Activated CD4-positive, alpha-beta T cell treated with anti-CD3 and anti-CD28 coated beads for 1 hour (primary cell): ENCODE results near the gene LSM3.
A peak's percentile ranks its signal among the peaks of the same experiment; 100 is the strongest.

Source experiments
- DNase-seq: peaks from one replicate; pipeline ENCODE4 v3.0.0-alpha.2; 2020

LSM3 gene

DNA sequence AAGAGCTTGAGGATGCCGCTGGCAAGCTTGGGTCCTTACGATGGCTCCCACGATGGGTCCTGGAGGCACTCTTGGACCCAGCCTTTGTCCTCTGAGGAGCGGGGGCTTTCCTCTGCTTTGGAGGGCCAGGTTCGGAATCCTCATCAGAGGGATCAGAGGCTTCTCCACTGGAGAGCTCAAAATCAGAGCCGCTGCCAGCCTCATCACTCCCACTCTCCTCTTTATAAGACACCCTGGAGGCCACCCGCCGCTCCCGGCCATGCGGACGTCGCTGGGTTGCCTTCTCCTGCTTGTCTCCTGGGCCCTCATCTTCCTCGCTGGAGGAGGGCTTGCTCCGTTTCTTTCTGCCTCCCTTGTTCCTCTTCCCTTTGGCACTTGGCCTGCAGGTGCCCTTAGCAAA lies 20.2 kb upstream of the LSM3 start:
- DNase-seq: no peak

GRCh38 chr3:14159426-14159825 lies 19.2 kb upstream of the LSM3 start:
- no peak for DNase-seq

DNA sequence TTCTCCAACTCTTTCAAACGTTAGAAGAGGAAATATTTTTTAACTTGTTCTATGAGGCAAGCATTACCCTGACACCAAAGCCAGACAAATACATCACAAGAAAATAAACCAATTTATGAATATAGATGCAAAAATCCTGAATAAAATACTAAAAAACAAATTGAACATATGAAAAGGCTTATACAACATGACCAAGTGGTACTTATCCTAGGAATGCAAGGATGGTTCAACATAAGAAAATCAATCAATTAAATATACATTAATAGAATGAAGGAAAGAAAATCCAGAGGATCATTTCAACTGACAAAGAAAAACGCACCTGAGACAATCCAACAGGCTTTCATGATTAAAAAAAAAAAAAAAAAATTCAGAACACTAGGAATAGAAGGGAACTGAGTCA lies 17.3 kb upstream of the LSM3 start:
- DNase-seq: no peak

- no peak for DNase-seq
These were observed 16.4 kb upstream of the LSM3 start for GRCh38 chr3:14162178-14162577.

- DNase-seq: no peak
These were observed 11.6 kb upstream of the LSM3 start for GRCh38 chr3:14166877-14167603.

DNA sequence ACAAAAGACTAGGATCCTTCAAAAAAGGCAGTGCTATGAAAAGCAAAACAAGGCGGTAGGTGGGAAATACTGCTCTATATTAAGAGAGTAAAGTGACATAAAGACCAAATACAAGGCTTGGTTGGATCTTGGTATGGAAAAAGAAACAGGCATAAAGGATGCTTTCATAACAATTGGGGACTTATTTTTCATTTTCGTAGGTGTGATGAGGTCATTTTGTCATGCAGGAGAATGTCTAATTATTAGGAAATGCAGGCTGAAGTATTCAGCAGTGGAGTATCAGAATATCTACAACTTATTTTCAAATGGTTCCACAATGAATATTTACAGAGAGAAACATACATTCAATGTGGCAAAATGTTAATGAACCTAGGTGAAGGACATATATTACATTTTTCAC lies 9.2 kb upstream of the LSM3 start:
- no peak for DNase-seq

DNA sequence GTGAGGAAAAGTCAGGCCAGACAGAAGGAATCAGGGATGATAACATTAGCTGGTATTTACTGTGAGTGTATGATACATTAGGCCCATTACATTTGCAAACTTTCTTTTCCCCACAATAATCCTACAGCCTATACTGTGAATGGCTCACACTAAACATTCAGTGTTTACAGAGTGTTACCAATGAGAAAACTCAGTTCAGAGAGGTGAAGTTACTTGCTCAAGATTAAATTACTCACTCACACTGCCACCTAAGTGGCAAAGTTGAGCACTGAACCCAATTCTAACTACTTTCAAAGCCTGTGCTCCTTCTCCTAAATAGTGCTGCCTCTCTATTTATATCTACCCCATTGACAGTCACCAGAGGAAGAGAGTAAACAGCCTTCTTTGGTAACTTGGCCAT lies 8.7 kb upstream of the LSM3 start:
- DNase-seq: no peak

DNA sequence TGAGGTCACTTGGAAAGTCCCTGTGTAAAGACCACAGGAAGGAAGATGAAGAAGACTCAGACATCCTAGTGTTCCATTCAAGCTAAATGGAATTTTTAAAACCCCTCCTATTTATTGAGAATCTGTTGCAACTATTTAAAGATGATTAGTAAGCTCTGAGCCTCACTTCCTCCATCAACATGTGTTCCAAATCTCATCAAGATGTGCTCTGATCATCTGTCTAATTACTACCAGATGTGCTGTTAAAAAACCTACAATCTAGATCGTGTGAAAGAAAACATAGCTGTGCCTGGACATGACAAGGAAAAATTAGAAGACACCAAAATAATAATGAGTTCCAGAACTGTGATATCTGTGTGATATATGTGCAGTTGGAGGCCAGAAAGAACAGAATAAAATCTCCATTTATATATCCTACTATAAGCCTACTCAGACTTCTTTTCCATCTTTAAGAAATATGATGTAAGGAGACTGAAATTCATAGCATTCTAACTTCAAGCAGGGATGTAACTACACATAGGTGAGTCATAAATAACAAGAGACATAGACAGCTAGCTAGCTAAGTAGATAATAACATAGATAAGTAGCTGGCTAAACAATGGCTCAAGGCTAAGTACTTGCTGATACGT lies 8.0 kb upstream of the LSM3 start:
- DNase-seq: no peak

- no peak for DNase-seq
These were observed 6.1 kb upstream of the LSM3 start for GRCh38 chr3:14172496-14172895.

DNA sequence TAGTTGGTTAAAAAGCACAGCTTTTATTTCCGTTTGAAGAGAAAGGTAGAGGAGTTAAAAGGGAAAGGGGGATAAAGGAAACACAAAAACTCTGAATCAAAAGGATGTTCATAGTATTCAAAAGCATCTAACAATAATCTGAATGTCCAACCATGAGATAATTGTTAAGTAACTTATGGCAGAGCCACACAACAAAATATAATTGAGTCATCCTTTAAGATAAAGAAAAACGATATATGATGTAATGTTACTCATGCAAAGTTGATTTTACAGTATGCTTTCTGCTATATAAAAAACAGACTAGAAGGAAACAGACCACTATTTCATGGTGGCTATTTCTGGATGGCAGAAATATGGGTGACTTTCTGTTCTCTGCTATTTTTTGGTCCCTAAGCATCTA lies 4.1 kb upstream of the LSM3 start:
- no peak for DNase-seq

GRCh38 chr3:14175383-14176037 lies 3.1 kb upstream of the LSM3 start:
- DNase-seq: peak; percentile 29

GRCh38 chr3:14177580-14178246 lies 904 bp upstream of the LSM3 start:
- no peak for DNase-seq

DNA sequence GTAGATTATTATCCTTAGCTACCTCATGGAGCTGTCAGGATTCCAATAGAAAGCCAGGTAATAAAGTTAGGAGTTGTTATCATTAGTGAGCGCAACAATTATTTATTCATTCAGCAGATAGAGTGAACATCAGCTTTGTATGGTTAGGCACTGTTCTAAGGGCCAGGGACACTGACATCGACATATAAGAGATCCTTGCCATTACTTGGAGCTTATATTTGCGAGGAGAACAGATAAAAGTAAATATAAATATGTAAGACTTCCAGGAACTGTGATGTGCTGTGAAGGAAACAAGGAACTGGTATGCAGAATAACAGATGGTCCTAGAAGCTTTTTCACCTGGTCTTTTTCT lies 473 bp downstream of the LSM3 start:
- no peak for DNase-seq

GRCh38 chr3:14179795-14180194 lies 1.2 kb downstream of the LSM3 start:
- no peak for DNase-seq

GRCh38 chr3:14181253-14181652 lies 2.6 kb downstream of the LSM3 start:
- no peak for DNase-seq

DNA sequence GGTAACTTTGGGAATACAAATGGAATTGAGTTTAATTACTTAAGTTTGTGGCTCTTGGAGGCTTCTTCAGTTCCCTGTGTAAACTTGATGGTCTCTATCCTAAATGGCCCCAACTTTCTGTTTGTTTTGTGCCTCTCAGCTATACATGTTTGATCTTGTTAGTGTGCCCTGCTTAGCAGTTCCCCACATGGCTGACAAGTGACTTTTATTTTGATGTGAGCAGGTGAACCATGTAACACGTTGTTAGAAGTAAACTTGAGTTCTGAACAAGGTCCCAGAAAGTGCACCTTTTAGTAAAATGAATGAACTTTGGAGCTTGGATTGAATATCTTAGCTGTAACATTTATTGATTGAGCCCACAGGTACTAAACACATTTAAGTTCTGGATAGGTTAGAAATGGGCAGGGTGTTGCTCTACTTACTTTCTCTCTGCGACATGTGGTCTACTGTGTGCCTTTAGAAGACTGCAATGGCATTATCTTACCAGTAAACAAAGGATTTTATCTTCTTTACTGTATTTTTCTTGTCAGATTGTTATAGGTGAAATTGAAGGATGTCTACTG lies 4.5 kb downstream of the LSM3 start:
- no peak for DNase-seq

DNA sequence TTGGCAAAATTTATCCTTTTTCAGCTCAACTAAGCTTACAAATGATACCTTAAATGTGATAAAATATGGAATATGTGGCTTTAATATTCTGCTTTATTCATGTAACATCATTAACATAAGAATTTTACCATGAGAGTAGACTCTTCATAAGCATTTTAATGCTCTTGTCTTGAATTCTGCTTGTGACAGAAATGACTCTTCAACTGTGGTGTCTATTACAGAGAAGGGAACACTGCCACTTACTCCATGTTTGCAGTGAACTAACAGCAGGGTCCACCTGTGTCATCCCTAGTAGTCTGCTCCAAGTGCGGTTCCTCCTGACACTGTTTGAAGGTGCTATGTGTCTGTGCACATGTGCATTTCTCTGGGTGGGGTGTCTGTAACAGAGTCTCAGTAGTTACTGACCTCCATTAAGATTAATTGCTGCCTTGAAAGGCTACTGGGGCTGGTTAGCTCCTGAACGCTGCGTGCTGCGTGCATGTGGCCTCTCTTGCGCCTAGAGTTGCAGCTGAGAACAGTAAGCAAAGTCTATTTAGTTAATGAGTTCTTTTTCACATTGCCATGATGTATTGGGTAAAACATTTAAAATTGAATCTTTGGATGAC lies 8.3 kb downstream of the LSM3 start:
- no peak for DNase-seq

DNA sequence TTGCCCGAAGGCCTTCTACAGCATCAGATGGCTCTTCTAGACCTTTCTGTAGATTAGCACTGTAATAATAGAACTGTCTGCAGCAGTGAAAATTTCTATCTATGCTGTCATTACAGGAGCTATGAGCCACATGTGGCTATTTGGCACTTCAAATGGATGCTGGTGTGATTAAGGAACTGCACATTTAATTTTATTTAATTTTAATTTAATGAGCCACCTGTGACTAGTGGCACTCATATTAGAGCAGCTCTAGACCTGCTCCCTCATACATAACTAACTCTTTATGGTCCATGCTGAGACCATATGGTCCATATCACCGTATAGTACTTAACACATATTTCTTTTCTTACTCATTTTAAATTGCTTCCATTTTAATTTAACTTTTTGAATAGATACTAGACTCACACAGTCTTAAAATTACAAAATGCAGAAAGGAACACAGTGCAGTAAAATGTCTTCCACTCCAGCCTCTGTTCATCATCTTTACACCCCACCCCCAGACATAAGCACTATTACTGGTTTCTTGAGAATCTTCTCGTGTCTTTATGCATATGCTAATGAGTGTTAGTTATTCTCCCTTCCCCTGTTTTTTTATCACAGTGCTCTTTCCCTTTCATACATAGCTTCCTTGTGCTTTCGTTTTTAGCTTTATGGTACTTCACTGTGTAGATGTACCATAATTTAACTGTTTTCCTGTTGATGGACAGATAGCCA lies 9.6 kb downstream of the LSM3 start:
- DNase-seq: no peak

DNA sequence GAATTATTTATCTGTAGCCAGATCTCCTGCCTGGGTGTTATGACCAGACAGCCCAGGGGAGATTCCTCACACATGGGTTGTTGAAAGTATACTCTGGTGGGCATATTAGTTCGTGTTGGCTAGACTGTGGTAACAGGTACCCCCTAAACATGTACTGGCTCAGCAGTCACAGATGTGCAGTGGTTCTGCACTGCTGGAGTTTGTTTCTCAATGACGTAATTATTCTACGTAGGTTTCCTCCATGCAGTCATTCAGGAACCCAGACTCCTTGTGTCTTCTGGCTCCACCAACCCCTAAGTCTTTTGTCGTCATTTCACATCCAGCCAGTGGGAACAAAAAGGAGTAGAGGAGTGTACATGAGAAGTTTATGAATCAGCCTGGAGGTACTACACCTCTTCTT lies 16.2 kb downstream of the LSM3 start:
- no peak for DNase-seq

- no peak for DNase-seq
These were observed 21.0 kb downstream of the LSM3 start for GRCh38 chr3:14199641-14200040.

- no peak for DNase-seq
These were observed 21.7 kb downstream of the LSM3 start for GRCh38 chr3:14200276-14200675.

DNA sequence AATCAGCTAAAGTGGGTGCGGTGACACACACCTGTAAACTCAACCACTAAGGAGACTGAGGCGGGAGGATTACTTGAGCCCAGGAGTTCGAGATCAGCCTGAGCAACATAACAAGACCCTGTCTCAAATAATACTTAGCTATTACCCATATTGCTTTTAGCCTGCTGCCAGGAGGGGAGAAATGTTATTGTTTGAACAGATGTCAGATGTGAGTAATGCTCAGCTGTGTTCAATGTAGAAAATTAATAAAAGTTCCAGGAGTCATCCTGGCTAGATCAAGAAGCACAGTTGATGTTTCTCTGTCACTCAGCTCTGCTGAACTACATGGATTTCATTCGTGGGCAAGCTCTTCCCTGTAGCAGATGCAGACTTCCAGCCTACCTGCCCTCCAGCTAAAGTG lies 22.2 kb downstream of the LSM3 start:
- DNase-seq: no peak
